Neutrophil (primary cell): ENCODE data around the gene KLHL17.

Experiments
- H3K27ac ChIP-seq: fragments of 200-600 bp; sonication (generic); 2 replicates; pipeline ENCODE4 v1.5.1; 2016; ENCODE audit warnings: mild to moderate bottlenecking, moderate library complexity
- H3K27me3 ChIP-seq: fragments of 200-600 bp; sonication (generic); 2 replicates; pipeline ENCODE4 v1.6.0; 2016; ENCODE audit warnings: mild to moderate bottlenecking
- H3K36me3 ChIP-seq: fragments of 200-600 bp; sonication (generic); 2 replicates; pipeline ENCODE4 v1.5.1; 2017
- H3K4me1 ChIP-seq, 2 experiments: fragments of 200-600 bp in 1 of 2; sonication (generic) in 1 of 2; 1 replicate in 1 of 2; 2 replicates in 1 of 2; pipeline versions ENCODE4 v1.5.1 to v1.6.1; 2013 to 2016; ENCODE audit warnings: low read depth in 1 of 2, low read length in 1 of 2, mild to moderate bottlenecking in 1 of 2, moderate library complexity in 1 of 2; ENCODE audit not compliant: control insufficient read depth in 1 of 2, insufficient read depth in 1 of 2
- H3K4me3 ChIP-seq, 2 experiments: fragments of 200-600 bp in 1 of 2; sonication (generic) in 1 of 2; 1 replicate in 1 of 2; 2 replicates in 1 of 2; pipeline ENCODE4 v1.5.1; 2013 to 2016; ENCODE audit warnings: low read depth in 1 of 2, low read length in 1 of 2, mild to moderate bottlenecking in 1 of 2, moderate library complexity in 1 of 2
- H3K9me3 ChIP-seq: fragments of 200-600 bp; sonication (generic); 2 replicates; pipeline ENCODE4 v1.5.1; 2016
- TF ChIP-seq, protein P1 (sequence below): fragments of 200-600 bp; sonication (generic); IDR thresholded peaks from 2 replicates; pipeline ENCODE4 v1.5.1; 2016; ENCODE audit warnings: antibody characterized with exemption

The KLHL17 gene

DNA sequence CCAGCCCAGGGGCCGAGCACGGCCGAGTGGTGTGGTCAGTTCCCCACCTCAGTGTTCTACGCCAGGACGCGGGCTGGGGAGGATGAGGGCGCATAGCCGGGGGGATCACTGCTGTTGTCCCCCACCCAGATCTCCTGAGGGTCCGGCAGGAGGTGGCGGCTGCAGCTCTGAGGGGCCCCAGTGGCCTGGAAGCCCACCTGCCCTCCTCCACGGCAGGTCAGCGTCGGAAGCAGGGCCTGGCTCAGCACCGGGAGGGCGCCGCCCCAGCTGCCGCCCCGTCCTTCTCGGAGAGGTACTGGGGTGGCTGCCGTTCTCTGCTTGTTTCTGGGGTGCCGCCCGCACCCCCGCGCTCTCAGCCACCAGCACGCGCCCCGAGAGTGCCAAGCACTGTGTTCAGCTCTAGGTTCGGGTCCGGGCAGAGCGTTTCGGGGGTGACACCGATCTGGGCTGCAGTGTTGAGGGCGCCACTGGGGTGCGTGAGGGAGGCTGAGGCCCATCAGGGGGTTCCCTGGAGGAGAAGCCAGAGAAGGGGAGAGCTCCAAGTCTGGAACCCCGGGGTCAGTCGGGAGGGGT lies 19.3 kb upstream of the KLHL17 start:
- no peak overlapping the region for H3K4me3 ChIP-seq
- H3K9me3 ChIP-seq = no peaks in the 10 kb centered on the region
- peaks cover 0 to 23% of the 10 kb centered on the region in 2 experiments for H3K4me1 ChIP-seq
- TF ChIP-seq, protein P1, sequence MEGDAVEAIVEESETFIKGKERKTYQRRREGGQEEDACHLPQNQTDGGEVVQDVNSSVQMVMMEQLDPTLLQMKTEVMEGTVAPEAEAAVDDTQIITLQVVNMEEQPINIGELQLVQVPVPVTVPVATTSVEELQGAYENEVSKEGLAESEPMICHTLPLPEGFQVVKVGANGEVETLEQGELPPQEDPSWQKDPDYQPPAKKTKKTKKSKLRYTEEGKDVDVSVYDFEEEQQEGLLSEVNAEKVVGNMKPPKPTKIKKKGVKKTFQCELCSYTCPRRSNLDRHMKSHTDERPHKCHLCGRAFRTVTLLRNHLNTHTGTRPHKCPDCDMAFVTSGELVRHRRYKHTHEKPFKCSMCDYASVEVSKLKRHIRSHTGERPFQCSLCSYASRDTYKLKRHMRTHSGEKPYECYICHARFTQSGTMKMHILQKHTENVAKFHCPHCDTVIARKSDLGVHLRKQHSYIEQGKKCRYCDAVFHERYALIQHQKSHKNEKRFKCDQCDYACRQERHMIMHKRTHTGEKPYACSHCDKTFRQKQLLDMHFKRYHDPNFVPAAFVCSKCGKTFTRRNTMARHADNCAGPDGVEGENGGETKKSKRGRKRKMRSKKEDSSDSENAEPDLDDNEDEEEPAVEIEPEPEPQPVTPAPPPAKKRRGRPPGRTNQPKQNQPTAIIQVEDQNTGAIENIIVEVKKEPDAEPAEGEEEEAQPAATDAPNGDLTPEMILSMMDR = no peak
- no peak overlapping the region for H3K27ac ChIP-seq
- peaks cover 21% of the 10 kb centered on the region for H3K36me3 ChIP-seq
- H3K27me3 ChIP-seq = peaks cover 80% of the 10 kb centered on the region

DNA sequence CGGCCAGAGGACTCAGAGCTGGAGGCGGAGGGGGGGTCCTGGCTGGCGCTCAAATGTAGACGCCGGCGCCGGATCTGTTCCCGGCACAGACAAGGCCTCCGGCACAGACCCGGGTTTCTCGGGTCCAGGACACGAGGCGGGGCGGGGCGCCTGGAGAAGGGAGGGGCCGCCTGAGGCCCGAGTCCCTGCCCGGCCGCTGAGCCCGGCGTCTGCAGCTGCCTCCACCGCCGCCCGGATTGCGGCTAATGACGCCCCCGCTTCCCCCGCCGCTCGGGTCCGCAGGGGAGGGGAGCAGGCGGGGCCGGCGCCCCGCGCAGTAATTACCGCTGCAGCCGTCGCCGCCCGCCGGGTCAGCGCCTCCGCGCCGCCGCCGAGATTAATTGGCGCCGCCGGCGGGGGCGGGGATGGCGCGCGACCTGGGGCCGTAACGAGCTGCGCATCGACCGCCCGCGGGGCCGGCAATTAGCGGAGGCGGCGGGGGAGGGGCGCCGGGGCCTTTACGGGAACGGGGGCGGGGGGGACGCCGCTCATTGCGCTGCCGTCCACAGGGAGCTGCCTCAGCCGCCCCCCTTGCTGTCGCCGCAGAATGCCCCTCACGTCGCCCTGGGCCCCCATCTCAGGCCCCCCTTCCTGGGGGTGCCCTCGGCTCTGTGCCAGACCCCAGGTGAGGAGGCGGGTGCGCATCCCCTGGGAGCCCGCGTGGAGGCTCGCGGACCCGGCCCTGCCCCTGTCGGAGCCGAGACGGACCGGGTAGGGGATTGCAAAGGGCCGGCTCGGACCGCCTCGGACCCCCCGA lies 18.6 kb upstream of the KLHL17 start:
- peaks cover 28% of the 10 kb centered on the region for H3K36me3 ChIP-seq
- TF ChIP-seq, protein P1 = no peak
- H3K4me1 ChIP-seq = peaks cover 0 to 23% of the 10 kb centered on the region in 2 experiments
- H3K27ac ChIP-seq = no peak overlapping the region
- H3K4me3 ChIP-seq = no peak overlapping the region
- no peaks in the 10 kb centered on the region for H3K9me3 ChIP-seq
- H3K27me3 ChIP-seq = peaks cover 73% of the 10 kb centered on the region

DNA sequence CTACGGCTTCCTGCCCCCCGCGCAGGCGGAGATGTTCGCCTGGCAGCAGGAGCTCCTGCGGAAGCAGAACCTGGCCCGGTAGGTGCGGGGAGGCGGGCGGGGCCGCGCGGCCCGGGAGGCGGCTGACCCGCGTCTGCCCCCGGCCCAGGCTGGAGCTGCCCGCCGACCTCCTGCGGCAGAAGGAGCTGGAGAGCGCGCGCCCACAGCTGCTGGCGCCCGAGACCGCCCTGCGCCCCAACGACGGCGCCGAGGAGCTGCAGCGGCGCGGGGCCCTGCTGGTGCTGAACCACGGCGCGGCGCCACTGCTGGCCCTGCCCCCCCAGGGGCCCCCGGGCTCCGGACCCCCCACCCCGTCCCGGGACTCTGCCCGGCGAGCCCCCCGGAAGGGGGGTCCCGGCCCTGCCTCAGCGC lies 18.0 kb upstream of the KLHL17 start:
- TF ChIP-seq, protein P1 = no peak
- peaks cover 0 to 23% of the 10 kb centered on the region in 2 experiments for H3K4me1 ChIP-seq
- peaks cover 34% of the 10 kb centered on the region for H3K36me3 ChIP-seq
- no peaks in the 10 kb centered on the region for H3K9me3 ChIP-seq
- peaks cover 66% of the 10 kb centered on the region for H3K27me3 ChIP-seq
- no peak overlapping the region for H3K4me3 ChIP-seq
- no peak overlapping the region for H3K27ac ChIP-seq

DNA sequence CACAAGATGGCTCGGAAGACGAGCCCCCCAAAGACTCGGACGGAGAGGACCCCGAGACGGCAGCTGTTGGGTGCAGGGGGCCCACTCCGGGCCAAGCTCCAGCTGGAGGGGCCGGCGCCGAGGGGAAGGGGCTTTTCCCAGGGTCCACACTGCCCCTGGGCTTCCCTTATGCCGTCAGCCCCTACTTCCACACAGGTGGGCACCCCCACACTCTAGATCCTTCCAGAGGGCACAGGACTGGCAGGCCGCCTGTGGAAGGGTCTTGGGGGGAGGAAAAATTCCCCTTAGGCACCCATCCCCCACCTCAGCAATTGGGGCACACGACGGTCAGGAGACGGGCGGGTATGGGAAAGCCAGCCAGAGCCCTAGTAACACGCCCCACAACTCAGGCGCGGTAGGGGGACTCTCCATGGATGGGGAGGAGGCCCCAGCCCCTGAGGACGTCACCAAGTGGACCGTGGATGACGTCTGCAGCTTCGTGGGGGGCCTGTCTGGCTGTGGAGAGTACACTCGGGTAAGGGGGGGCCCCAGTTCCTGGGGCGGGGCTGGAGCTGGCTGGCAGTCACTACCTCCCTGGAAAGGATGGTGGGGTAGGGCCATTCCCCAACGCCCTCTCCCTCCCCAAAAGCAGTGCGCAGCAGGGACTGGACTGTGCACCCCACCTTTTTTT lies 17.4 kb upstream of the KLHL17 start:
- Histone ChIP-seq H3K27ac (no peak overlapping the region), H3K4me3 (no peak overlapping the region), H3K27me3 (peaks cover 61% of the 10 kb centered on the region)

More for the DNA sequence above, 17.4 kb upstream of the KLHL17 start:
- Histone ChIP-seq H3K9me3 (no peaks in the 10 kb centered on the region), H3K4me1 (peaks cover 0 to 23% of the 10 kb centered on the region in 2 experiments), H3K36me3 (peaks cover 40% of the 10 kb centered on the region)
- TF ChIP-seq, protein P1 = no peak
